Smooth muscle cell (in vitro differentiated cells): ENCODE results near the gene XRCC6. TPM values are rescaled to one million over a fixed set of nuclear protein-coding genes. Genes with fewer than 3 reads are reported as not detected.

Source experiments
- DNase-seq: peaks from one replicate; lab custom pipeline; 2025; ENCODE audit not compliant: unreplicated experiment; lab: John Stamatoyannopoulos, UW
- H2AFZ ChIP-seq: fragments of 200-600 bp; sonication (generic); 2 replicates; pipeline ENCODE4 v1.6.0; 2016; ENCODE audit warnings: antibody characterized with exemption, low read depth, mild to moderate bottlenecking
- H3F3A ChIP-seq: fragments of 200-600 bp; sonication (generic); 2 replicates; pipeline ENCODE4 v1.6.0; 2017; ENCODE audit warnings: antibody characterized with exemption, low read depth
- H3K27ac ChIP-seq: fragments of 200-600 bp; sonication (generic); 2 replicates; pipeline ENCODE4 v1.5.1; 2016; ENCODE audit warnings: low read depth, mild to moderate bottlenecking
- H3K27me3 ChIP-seq: fragments of 200-600 bp; sonication (generic); 2 replicates; pipeline ENCODE4 v1.6.1; 2016; ENCODE audit warnings: low read depth, mild to moderate bottlenecking
- H3K36me3 ChIP-seq: fragments of 200-600 bp; sonication (generic); 2 replicates; pipeline ENCODE4 v1.5.1; 2016; ENCODE audit warnings: low read depth
- H3K4me1 ChIP-seq: fragments of 200-600 bp; sonication (generic); 2 replicates; pipeline ENCODE4 v1.5.1; 2016; ENCODE audit warnings: low read depth
- H3K4me2 ChIP-seq: fragments of 200-600 bp; sonication (generic); 2 replicates; pipeline ENCODE4 v1.6.0; 2016; ENCODE audit warnings: mild to moderate bottlenecking
- H3K4me3 ChIP-seq: fragments of 200-600 bp; sonication (generic); 2 replicates; pipeline ENCODE4 v1.5.1; 2016; ENCODE audit warnings: mild to moderate bottlenecking
- H3K79me2 ChIP-seq: fragments of 200-600 bp; sonication (generic); 2 replicates; pipeline ENCODE4 v1.6.0; 2016; ENCODE audit warnings: low read depth, mild to moderate bottlenecking
- H3K9ac ChIP-seq: fragments of 200-600 bp; sonication (generic); 2 replicates; pipeline ENCODE4 v1.6.0; 2016; ENCODE audit warnings: low read depth
- H3K9me3 ChIP-seq: fragments of 200-600 bp; sonication (generic); replicated peaks from 2 replicates; pipeline ENCODE4 v1.5.1; 2016; ENCODE audit warnings: low read depth
- H4K20me1 ChIP-seq: fragments of 200-600 bp; sonication (generic); 2 replicates; pipeline ENCODE4 v1.6.0; 2016; ENCODE audit warnings: low read depth
- CTCF ChIP-seq: fragments of 200-600 bp; sonication (generic); IDR thresholded peaks from 2 replicates; pipeline ENCODE4 v1.5.1; 2017; ENCODE audit warnings: borderline replicate concordance, mild to moderate bottlenecking, antibody characterized with exemption; ENCODE audit not compliant: insufficient read depth, poor library complexity, severe bottlenecking
- WGBS: methylation state at CpG from one replicate; pipeline ENCODE4 v1.1.7; 2016; ENCODE audit warnings: low lambda C conversion rate; 5-methylcytosine and 5-hydroxymethylcytosine counted together
- polyA plus RNA-seq: library from polyadenylated mRNA; unstranded; fragments of >200 nt; fragmentation: Nextera tagmentation; extraction: Ambion mirVana; gene quantifications from 2 replicates; pipeline ENCODE4 v1.2.1, GENCODE V29; 2016
- total RNA-seq: library from RNA; depleted of rRNA; stranded (reverse); fragments of >200 nt; gene quantifications from 2 replicates; pipeline ENCODE4 v1.2.3, GENCODE V29; 2014

XRCC6 gene
- total and polyA plus RNA-seq, 2 experiments from 2014 or later, result 186 to 264 TPM

- Histone ChIP-seq H4K20me1 (no peaks in the 10 kb centered on the region), H3K79me2 (no peaks in the 10 kb centered on the region), H3K9ac (no peak within 1 kb of the TSS), H2AFZ (no peak within 1 kb of the TSS), H3K36me3 (no peaks in the 10 kb centered on the region), H3K9me3 (no peaks in the 10 kb centered on the region), H3K27me3 (no peaks in the 10 kb centered on the region), H3K27ac (no peak within 1 kb of the TSS), H3K4me2 (no peak within 1 kb of the TSS), H3F3A (no peaks in the 10 kb centered on the region), H3K4me1 (peaks cover 4% of the 10 kb centered on the region), H3K4me3 (no peak within 1 kb of the TSS)
- WGBS, result 82% methylated on average over 56 of the region's 69 CpGs
- TF ChIP-seq CTCF, result no peak
- no peak for DNase-seq
Observed at GRCh38 chr22:41699264-41700107, 78.4 kb downstream of the XRCC6 start, which contains the start of gene MEI1. Gene MEI1 (plus strand): TSS chr22:41699503. CDS start chr22:41699539, 36 bp downstream.

GRCh38 chr22:41700108-41700364 lies 78.9 kb downstream of the XRCC6 start:
- no peaks in the 10 kb centered on the region for H3F3A ChIP-seq
- no peaks in the 10 kb centered on the region for H3K79me2 ChIP-seq
- H4K20me1 ChIP-seq, result no peaks in the 10 kb centered on the region
- H3K9me3 ChIP-seq, result no peaks in the 10 kb centered on the region
- H3K4me3 ChIP-seq, result no peak overlapping the region
- H2AFZ ChIP-seq, result no peak overlapping the region
- H3K9ac ChIP-seq, result no peak overlapping the region
- no peak overlapping the region for H3K4me2 ChIP-seq
- no peak for DNase-seq
- WGBS, result 97% methylated on average over 16 of the region's 16 CpGs
- no peak overlapping the region for H3K27ac ChIP-seq
- no peaks in the 10 kb centered on the region for H3K36me3 ChIP-seq
- no peak for TF ChIP-seq CTCF
- H3K27me3 ChIP-seq, result no peaks in the 10 kb centered on the region
- H3K4me1 ChIP-seq, result peaks cover 4% of the 10 kb centered on the region

- WGBS, result 95% methylated on average over 9 of the region's 9 CpGs
Observed at GRCh38 chr22:41702763-41703162, 81.7 kb downstream of the XRCC6 start.

More at GRCh38 chr22:41702763-41703162, 81.7 kb downstream of the XRCC6 start:
- Histone ChIP-seq H3K4me3 (no peak overlapping the region), H2AFZ (no peak overlapping the region), H3K4me1 (peaks cover under 1% of the 10 kb centered on the region), H4K20me1 (no peaks in the 10 kb centered on the region), H3K9ac (no peak overlapping the region), H3K79me2 (no peaks in the 10 kb centered on the region), H3K27ac (no peak overlapping the region), H3K36me3 (no peaks in the 10 kb centered on the region), H3K27me3 (no peaks in the 10 kb centered on the region), H3F3A (no peaks in the 10 kb centered on the region), H3K4me2 (no peak overlapping the region), H3K9me3 (no peaks in the 10 kb centered on the region)
- no peak for DNase-seq
- TF ChIP-seq CTCF, result no peak
